Fibroblast of lung (primary cell): ENCODE data around the gene BYSL.

Experiments
- EZH2 ChIP-seq: IDR thresholded peaks from 2 replicates; pipeline ENCODE4 v1.5.1; 2012; ENCODE audit warnings: low read length, control low read depth, mild to moderate bottlenecking; ENCODE audit errors: missing control alignments
- TF ChIP-seq, protein P1 (sequence below), 2 donors: IDR thresholded peaks in 1 of 2; conservative IDR thresholded peaks in 1 of 2; 1 replicate in 1 of 2; 2 replicates in 1 of 2; pipeline ENCODE4 v1.5.1; 2011 to 2012; ENCODE audit warnings: low read length in 2 of 2, control low read depth in 1 of 2, inconsistent platforms in 1 of 2, low read depth in 1 of 2, mild to moderate bottlenecking in 1 of 2

DNA sequence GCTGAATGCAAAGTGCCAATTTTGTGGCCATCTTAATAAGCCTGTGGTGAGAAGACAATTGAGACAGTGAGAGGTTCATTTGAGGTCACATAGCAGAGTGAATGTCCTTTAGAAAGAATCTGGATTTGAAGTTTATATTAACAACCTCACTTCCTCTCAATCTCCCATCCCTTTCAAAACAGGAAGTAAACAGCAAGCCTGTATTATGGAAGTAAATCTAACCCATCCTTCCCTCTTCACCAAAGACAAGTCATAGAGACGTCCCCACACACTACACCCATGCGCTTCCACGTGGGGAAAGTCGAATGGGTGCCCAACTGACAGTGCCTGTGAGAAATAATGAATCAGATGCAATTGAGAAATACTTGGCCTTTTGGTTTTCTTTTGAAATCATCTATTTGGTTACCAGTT lies 49.1 kb downstream of the BYSL start:
- TF ChIP-seq, protein P1, sequence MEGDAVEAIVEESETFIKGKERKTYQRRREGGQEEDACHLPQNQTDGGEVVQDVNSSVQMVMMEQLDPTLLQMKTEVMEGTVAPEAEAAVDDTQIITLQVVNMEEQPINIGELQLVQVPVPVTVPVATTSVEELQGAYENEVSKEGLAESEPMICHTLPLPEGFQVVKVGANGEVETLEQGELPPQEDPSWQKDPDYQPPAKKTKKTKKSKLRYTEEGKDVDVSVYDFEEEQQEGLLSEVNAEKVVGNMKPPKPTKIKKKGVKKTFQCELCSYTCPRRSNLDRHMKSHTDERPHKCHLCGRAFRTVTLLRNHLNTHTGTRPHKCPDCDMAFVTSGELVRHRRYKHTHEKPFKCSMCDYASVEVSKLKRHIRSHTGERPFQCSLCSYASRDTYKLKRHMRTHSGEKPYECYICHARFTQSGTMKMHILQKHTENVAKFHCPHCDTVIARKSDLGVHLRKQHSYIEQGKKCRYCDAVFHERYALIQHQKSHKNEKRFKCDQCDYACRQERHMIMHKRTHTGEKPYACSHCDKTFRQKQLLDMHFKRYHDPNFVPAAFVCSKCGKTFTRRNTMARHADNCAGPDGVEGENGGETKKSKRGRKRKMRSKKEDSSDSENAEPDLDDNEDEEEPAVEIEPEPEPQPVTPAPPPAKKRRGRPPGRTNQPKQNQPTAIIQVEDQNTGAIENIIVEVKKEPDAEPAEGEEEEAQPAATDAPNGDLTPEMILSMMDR (conservative IDR thresholded peaks at IDR 0.05 in 1 of 2, IDR thresholded peaks at IDR 0.05 in 1 of 2; ENCODE audit: low read depth in 1 of 2, low read length in 2 of 2): no peak
- no peak for TF ChIP-seq EZH2
